Measurements from ENCODE around the gene MYOF. TPM values are rescaled to one million over a fixed set of nuclear protein-coding genes. Genes with fewer than 3 reads are reported as not detected.

The MYOF gene
- total RNA-seq, 2 experiments from 2014 or later = 4.9 to 5.4 TPM

DNA sequence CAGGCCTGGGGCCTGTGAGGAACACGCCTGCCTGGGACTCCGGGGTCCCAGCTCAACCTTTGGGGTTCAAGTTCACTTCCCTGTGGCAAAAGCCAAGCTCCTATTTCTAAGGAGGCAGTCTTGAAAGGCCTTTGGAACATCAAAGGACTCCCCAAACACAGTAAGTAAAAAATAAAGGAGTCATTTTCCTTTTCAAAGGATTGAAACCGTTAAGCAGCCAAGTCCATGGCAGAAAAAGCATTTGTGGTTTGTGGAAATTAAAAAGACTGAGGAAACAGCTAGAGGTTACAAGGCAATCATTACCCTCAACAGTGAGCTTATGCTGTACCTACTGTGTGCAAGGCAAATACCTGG, 200.8 kb downstream of the MYOF start:
- intact Hi-C loops (cut with micrococcal nuclease) = no loop called here

DNA sequence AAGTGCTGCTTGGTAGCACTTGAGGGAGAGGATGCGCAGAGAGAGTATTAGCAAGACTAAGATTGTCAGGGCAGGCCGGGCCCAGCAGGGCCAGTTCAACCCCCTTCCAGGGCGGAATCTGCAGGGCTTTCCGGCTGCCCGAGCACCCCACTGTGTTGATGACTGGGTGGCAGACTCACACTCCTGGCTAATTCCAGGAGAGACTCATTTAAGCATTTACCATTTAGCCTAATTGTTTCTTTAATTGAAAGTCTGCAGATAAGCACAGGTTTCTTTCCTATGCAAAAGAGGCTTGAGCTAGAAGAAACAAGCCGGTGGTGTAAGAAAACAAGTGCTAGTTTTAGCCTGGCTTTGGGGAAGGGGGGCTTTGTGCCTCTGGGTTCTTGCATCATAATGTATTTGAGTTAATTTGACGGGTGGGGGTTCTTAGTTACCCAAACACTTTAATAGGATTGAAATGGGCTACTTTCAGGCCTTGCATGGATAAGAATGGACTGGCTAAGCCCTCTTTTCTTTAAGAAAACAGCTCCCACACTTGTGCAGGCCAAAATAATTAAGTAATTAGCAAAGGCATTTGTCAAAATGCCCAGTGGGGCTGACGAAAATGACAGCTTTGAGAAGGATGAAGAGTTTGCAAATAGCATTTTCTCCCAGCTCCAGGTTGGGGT, 201.3 kb downstream of the MYOF start:
- H3K36me3 Mint-ChIP-seq (ENCODE audit: low read depth) = no peaks in the 10 kb centered on the region
- CTCF ChIA-PET = interaction anchor here (1.2 to 1.3 kb wide), 2 partner anchors 164 to 165 kb away, joined by 3 read pairs; no protein-coding TSS in a partner anchor

More for the DNA sequence above, 200.8 kb downstream of the MYOF start:
- TF ChIP-seq CTCF (IDR thresholded peaks at IDR 0.05) = no peak
- H3K27me3 Mint-ChIP-seq = no peaks in the 10 kb centered on the region
- ATAC-seq (no peak), DNase-seq (no peak)
- no peak overlapping the region for H3K27ac Mint-ChIP-seq
- no peaks in the 10 kb centered on the region for H3K36me3 Mint-ChIP-seq (ENCODE audit: low read depth)
- no peaks in the 10 kb centered on the region for H3K4me1 Mint-ChIP-seq (ENCODE audit: low read depth)
- no peak overlapping the region for H3K4me3 Mint-ChIP-seq
- H3K9me3 Mint-ChIP-seq = no peaks in the 10 kb centered on the region
- ChIA-PET POLR2A (no interaction called here), CTCF (interaction anchor here (1.2 kb wide), 1 partner anchor 166 kb away, joined by 3 read pairs; no protein-coding TSS in a partner anchor)

GRCh38 chr10:93280121-93280698, 201.9 kb downstream of the MYOF start:
- TF ChIP-seq CTCF (IDR thresholded peaks at IDR 0.05) = no peak
- Mint-ChIP-seq H3K36me3 (ENCODE audit: low read depth) (no peaks in the 10 kb centered on the region), H3K27me3 (no peaks in the 10 kb centered on the region), H3K4me1 (ENCODE audit: low read depth) (no peaks in the 10 kb centered on the region), H3K9me3 (no peaks in the 10 kb centered on the region), H3K4me3 (no peak overlapping the region), H3K27ac (no peak overlapping the region)
- POLR2A ChIA-PET = no interaction called here
- intact Hi-C loops (cut with micrococcal nuclease) = no loop called here
- CTCF ChIA-PET = interaction anchor here (0.7 to 1.3 kb wide), 3 partner anchors 15 to 164 kb away, joined by 3 read pairs; no protein-coding TSS in a partner anchor
- DNase-seq = no peak
- ATAC-seq = no peak

More for the DNA sequence above, 201.3 kb downstream of the MYOF start:
- ATAC-seq = no peak
- DNase-seq = no peak
- H3K4me1 Mint-ChIP-seq (ENCODE audit: low read depth) = no peaks in the 10 kb centered on the region
- H3K9me3 Mint-ChIP-seq = no peaks in the 10 kb centered on the region
- H3K4me3 Mint-ChIP-seq = no peak overlapping the region
- TF ChIP-seq CTCF (IDR thresholded peaks at IDR 0.05) = no peak
- POLR2A ChIA-PET = no interaction called here
- intact Hi-C loops (cut with micrococcal nuclease) = no loop called here
- H3K27me3 Mint-ChIP-seq = no peaks in the 10 kb centered on the region
- no peak overlapping the region for H3K27ac Mint-ChIP-seq

DNA sequence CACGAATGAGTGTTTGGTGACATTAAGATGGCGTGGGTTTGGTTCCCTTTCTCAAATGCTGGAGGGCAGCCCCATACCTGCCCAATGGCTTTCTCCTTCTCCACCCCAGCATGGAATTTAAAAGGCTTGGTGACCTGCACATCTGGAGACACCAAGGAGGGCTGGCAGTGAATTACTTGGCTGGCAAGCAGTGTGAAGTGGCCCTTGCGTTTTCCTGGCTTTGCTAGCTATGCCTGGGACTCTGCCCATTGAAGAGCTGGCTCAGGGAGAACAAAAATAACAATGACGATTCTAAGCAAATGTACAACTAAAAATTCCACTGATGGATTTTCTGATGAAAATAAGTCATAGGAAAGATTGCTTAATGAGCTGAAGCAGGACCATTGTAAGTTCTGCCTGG, 204.8 kb downstream of the MYOF start:
- Mint-ChIP-seq H3K4me1 (ENCODE audit: low read depth) (no peaks in the 10 kb centered on the region), H3K9me3 (no peaks in the 10 kb centered on the region), H3K36me3 (ENCODE audit: low read depth) (no peaks in the 10 kb centered on the region), H3K27me3 (no peaks in the 10 kb centered on the region), H3K27ac (no peak overlapping the region), H3K4me3 (no peak overlapping the region)
- ChIA-PET CTCF (interaction anchor here (0.8 kb wide), 1 partner anchor 151 kb away, joined by 3 read pairs; no protein-coding TSS in a partner anchor), POLR2A (no interaction called here)
- intact Hi-C loops (cut with micrococcal nuclease) = no loop called here
- ATAC-seq = no peak
- DNase-seq = no peak
- no peak for TF ChIP-seq CTCF (IDR thresholded peaks at IDR 0.05)

DNA sequence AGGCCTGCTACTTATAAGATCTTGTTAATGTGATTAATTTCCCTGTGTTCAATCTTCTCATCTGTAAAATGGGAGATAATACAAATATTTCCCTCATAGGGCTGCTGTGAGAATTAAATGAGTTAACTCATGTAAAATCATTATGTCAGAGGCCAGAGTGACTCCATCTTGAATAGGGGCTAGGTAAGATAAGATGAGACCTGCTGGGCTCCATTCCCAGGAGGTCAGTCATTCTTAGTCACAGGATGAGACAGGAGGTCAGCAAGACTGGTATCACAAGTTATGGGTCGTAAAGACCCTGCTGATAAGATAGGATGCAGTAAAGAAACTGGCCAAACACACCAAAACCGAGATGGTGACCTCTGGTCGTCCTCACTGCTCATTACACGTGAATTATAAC, 207.7 kb downstream of the MYOF start:
- Mint-ChIP-seq H3K27ac (no peak overlapping the region), H3K4me3 (no peak overlapping the region), H3K27me3 (no peaks in the 10 kb centered on the region), H3K4me1 (ENCODE audit: low read depth) (no peaks in the 10 kb centered on the region), H3K36me3 (ENCODE audit: low read depth) (no peaks in the 10 kb centered on the region), H3K9me3 (peaks cover 2% of the 10 kb centered on the region)
- CTCF ChIA-PET = no interaction called here
- TF ChIP-seq CTCF (IDR thresholded peaks at IDR 0.05) = no peak
- no peak for ATAC-seq
- intact Hi-C loops (cut with micrococcal nuclease) = no loop called here
- DNase-seq = no peak
- POLR2A ChIA-PET = no interaction called here

Data from activated CD8-positive, alpha-beta T cell treated with anti-CD3 and anti-CD28 coated beads for 36 hours (primary cell).